ENCODE data around the gene PRR22.
"Not testable (repeated sequence)": the region's sequence is repeated elsewhere in the genome, so short reads cannot be mapped to it uniquely, and the experiment has no call there.

The PRR22 gene

DNA sequence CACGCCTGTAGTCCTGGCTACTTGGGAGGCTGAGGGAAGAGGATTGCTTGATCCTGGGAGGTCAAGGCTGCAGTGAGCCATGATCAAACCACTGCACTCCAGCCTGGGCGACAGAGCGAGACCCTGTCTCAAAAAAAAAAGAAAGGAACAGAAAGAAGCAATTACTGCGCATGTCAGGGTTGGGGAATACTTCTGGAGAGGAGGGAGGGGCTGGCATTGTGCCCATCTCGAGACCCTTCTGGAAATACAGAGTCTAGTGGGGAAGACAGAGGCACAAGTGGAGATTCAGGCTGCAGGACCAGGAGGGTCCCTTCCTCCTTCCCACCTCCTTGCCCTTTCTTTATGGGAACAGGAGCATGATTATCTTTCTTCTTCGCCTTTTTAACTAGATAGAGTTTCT is 30.8 kb downstream of the PRR22 start:
- no peak overlapping the region for H3K27ac ChIP-seq (replicated peaks)
- no peak for DNase-seq (ENCODE audit: low read depth in 1 of 2, low spot score in 1 of 2)
- H3K27me3 ChIP-seq (ENCODE audit: insufficient read depth, poor library complexity, severe bottlenecking), result no peaks in the 10 kb centered on the region
- TF ChIP-seq REST (IDR thresholded peaks at IDR 0.05; ENCODE audit: insufficient replicate concordance, low read depth) (no peak), GABPA (IDR thresholded peaks at IDR 0.05; ENCODE audit: low read depth) (no peak), SPI1 (IDR thresholded peaks at IDR 0.05; ENCODE audit: borderline replicate concordance, low read depth) (no peak), POLR2AphosphoS5 (IDR thresholded peaks at IDR 0.05; ENCODE audit: low read depth) (no peak)
- TF ChIP-seq, protein P1, sequence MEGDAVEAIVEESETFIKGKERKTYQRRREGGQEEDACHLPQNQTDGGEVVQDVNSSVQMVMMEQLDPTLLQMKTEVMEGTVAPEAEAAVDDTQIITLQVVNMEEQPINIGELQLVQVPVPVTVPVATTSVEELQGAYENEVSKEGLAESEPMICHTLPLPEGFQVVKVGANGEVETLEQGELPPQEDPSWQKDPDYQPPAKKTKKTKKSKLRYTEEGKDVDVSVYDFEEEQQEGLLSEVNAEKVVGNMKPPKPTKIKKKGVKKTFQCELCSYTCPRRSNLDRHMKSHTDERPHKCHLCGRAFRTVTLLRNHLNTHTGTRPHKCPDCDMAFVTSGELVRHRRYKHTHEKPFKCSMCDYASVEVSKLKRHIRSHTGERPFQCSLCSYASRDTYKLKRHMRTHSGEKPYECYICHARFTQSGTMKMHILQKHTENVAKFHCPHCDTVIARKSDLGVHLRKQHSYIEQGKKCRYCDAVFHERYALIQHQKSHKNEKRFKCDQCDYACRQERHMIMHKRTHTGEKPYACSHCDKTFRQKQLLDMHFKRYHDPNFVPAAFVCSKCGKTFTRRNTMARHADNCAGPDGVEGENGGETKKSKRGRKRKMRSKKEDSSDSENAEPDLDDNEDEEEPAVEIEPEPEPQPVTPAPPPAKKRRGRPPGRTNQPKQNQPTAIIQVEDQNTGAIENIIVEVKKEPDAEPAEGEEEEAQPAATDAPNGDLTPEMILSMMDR (IDR thresholded peaks at IDR 0.05; ENCODE audit: insufficient read depth, low read length), result no peak
- H3K4me3 ChIP-seq (replicated peaks; ENCODE audit: insufficient read depth, low read length), result no peak overlapping the region

GRCh38 chr19:5751709-5752108 is 32.8 kb downstream of the PRR22 start:
- no peaks in the 10 kb centered on the region for H3K27me3 ChIP-seq (ENCODE audit: insufficient read depth, poor library complexity, severe bottlenecking)
- TF ChIP-seq, protein P1 (IDR thresholded peaks at IDR 0.05; ENCODE audit: insufficient read depth, low read length), result no peak
- TF ChIP-seq REST (IDR thresholded peaks at IDR 0.05; ENCODE audit: insufficient replicate concordance, low read depth) (no peak), POLR2AphosphoS5 (IDR thresholded peaks at IDR 0.05; ENCODE audit: low read depth) (no peak), SPI1 (IDR thresholded peaks at IDR 0.05; ENCODE audit: borderline replicate concordance, low read depth) (no peak), GABPA (IDR thresholded peaks at IDR 0.05; ENCODE audit: low read depth) (no peak)
- H3K4me3 ChIP-seq (replicated peaks; ENCODE audit: insufficient read depth, low read length), result no peak overlapping the region
- DNase-seq (ENCODE audit: low read depth in 1 of 2, low spot score in 1 of 2), result no peak
- no peak overlapping the region for H3K27ac ChIP-seq (replicated peaks)

DNA sequence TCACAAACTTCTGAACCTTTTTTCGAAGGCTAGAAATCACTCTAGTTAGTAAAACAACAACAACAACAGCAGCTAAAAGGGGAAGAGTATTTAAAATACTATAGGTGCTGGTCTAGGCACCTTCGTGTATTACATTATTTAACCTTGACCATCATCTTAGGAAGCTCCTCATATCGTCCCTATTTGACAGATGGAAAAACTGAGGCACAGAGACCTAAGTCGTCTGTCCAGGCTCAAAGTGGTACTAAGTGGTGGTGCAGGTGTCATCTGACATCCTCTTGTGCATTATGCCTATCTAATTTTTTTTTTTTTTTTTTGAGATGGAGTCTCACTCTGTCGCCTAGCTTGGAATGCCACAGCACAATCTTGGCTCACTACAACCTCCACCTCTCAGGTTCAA is 35.0 kb downstream of the PRR22 start:
- no peak for DNase-seq (ENCODE audit: low read depth in 1 of 2, low spot score in 1 of 2)
- no peak overlapping the region for H3K27ac ChIP-seq (replicated peaks)
- TF ChIP-seq POLR2AphosphoS5 (IDR thresholded peaks at IDR 0.05; ENCODE audit: low read depth) (no peak), GABPA (IDR thresholded peaks at IDR 0.05; ENCODE audit: low read depth) (no peak), SPI1 (IDR thresholded peaks at IDR 0.05; ENCODE audit: borderline replicate concordance, low read depth) (no peak), REST (IDR thresholded peaks at IDR 0.05; ENCODE audit: insufficient replicate concordance, low read depth) (no peak)
- TF ChIP-seq, protein P1 (IDR thresholded peaks at IDR 0.05; ENCODE audit: insufficient read depth, low read length), result no peak
- no peaks in the 10 kb centered on the region for H3K27me3 ChIP-seq (ENCODE audit: insufficient read depth, poor library complexity, severe bottlenecking)
- no peak overlapping the region for H3K4me3 ChIP-seq (replicated peaks; ENCODE audit: insufficient read depth, low read length)

DNA sequence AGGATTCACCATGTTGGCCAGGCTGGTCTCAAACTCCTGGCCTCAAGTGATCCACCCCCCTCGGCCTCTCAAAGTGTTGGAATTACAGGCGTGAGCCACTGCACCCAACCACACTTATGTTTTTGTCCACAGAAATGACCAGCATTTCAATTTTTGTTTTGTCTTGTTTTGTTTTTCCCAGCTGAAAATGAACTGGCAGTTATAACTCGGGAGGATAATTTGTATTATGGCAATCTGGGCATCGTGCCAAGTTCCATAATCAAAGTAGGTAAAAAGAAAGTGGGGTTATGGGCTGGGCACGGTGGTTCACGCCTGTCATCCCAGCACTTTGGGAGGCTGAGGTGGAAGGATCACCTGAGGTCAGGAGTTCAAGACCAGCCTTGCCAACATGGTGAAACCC is 35.6 kb downstream of the PRR22 start:
- not testable (repeated sequence) for H3K27ac ChIP-seq (replicated peaks); DNase-seq (ENCODE audit: low read depth in 1 of 2, low spot score in 1 of 2); H3K27me3 ChIP-seq (ENCODE audit: insufficient read depth, poor library complexity, severe bottlenecking); H3K4me3 ChIP-seq (replicated peaks; ENCODE audit: insufficient read depth, low read length)

DNA sequence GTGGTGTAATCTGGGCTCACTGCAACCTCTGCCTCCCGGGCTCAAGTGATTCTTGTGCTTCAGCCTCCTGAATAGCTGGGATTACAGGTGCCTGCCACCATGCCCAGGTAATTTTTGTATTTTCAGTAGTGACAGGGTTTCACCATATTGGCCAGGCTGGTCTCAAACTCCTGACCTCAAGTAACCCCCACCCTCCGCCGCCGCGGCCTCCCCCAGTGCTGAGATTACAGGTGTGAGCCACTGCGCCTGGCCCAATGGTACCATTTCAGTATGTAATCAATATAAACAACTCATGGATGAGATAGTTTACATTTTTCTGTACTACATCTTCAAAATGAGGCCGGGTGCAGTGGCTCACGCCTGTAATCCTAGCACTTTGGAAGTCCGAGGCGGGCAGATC is 39.5 kb downstream of the PRR22 start:
- not testable (repeated sequence) for H3K27ac ChIP-seq (replicated peaks); H3K27me3 ChIP-seq (ENCODE audit: insufficient read depth, poor library complexity, severe bottlenecking); H3K4me3 ChIP-seq (replicated peaks; ENCODE audit: insufficient read depth, low read length); DNase-seq (ENCODE audit: low read depth in 1 of 2, low spot score in 1 of 2)

Data from HL-60 (cell line).